HG03439 (cell line): ENCODE results near the gene ZPLD1.

Source experiments
- ATAC-seq: cut with Tn5 transposase; IDR thresholded peaks from one replicate; pipeline ENCODE4 v1.9.1; 2021; ENCODE audit warnings: mild to moderate bottlenecking, moderate library complexity; ENCODE audit not compliant: unreplicated experiment

The ZPLD1 gene

DNA sequence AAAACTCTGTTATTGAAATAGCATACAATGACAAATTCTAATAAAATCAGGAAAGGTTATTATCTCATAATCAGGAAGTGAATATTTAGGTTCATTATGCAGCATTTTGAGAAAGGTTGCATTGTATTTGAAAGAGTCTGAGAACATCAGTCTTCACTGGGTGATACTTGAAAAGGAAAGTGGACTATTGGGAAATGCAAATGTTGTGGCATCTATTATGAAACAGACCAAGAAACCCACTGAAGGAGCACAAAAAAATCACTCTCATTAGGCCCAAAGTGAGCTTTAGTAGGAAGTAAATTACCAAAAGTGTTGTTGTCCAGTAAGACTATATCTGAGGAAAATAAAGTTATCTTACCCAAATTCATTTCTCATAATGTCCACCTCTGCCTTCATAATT lies 90.8 kb downstream of the ZPLD1 start:
- no peak for ATAC-seq

DNA sequence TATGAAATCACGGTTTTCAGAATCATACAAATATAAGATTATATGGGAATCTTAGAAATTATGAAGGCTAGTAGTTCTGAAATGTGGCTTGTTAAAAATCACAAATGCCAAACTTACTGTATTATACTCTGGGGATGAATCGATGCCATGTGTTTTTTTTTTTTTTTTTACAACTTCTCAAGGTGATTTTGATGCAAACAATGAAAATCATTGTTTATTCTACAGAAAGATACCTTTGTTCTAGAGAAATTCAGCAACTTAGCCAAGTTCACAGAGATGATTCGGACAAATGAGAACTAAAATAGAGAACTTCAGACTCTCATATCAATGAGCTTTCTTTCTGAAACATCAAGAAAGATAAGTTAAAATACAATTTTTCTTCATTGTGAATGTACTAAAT lies 92.0 kb downstream of the ZPLD1 start:
- ATAC-seq, result no peak

DNA sequence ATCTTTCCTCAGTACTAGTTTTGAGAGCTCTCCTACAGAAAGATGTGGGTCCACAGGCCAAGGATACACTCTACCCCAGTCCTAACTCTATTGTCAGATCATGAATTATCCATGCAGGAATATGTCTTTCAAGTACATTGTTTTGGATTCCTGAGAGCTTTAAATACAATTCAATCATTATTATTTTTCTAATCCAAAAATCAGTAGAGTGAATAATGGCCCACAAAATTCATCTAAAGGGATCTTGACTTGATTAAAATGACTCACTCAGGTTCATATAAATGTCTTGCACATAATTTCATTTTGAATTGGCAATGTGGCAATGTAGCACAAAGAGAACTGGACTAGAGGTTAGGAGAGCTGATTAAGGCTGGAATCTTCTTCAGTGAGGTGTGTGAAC lies 93.9 kb downstream of the ZPLD1 start:
- ATAC-seq, result no peak
